Spinal cord (tissue), 10 donors: Measurements from ENCODE around the gene DBF4B. TPM values are rescaled to one million over a fixed set of nuclear protein-coding genes. Genes with fewer than 3 reads are reported as not detected.
A peak's percentile ranks its signal among the peaks of the same experiment; 100 is the strongest.
"Not testable (repeated sequence)": the region's sequence is repeated elsewhere in the genome, so short reads cannot be mapped to it uniquely, and the experiment has no call there.

Experiments used
- DNase-seq, 6 donors: peaks; one replicate each; pipeline versions ENCODE4 v3.0.0 to v3.0.0-alpha.2; 2013 to 2015; ENCODE audit warnings: low spot score in 6 of 6, low read depth in 4 of 6
- H3K27ac ChIP-seq: one replicate; pipeline ENCODE4 v1.5.1; 2013; ENCODE audit warnings: low read depth, low read length, control low read depth
- H3K27me3 ChIP-seq: one replicate; pipeline ENCODE4 v1.6.1; 2013; ENCODE audit warnings: low read length; ENCODE audit not compliant: control insufficient read depth, insufficient read depth
- H3K36me3 ChIP-seq: one replicate; pipeline ENCODE4 v1.6.1; 2013; ENCODE audit warnings: low read length; ENCODE audit not compliant: control insufficient read depth, insufficient read depth
- H3K4me1 ChIP-seq: one replicate; pipeline ENCODE4 v1.6.1; 2013; ENCODE audit warnings: low read length; ENCODE audit not compliant: control insufficient read depth, insufficient read depth
- H3K4me3 ChIP-seq: one replicate; pipeline ENCODE4 v1.5.1; 2013; ENCODE audit warnings: low read depth, low read length, control low read depth
- H3K9me3 ChIP-seq: one replicate; pipeline ENCODE4 v1.6.1; 2013; ENCODE audit warnings: low read length; ENCODE audit not compliant: control insufficient read depth, insufficient read depth
- WGBS: methylation state at CpG from one replicate; pipeline ENCODE4 v1.1.5; 2013; ENCODE audit warnings: missing lambda C conversion rate; ENCODE audit not compliant: insufficient coverage; 5-methylcytosine and 5-hydroxymethylcytosine counted together
- long read RNA-seq, 4 donors: transcript quantifications; one replicate each; lab custom pipeline, GENCODE V29; 2026
- polyA plus RNA-seq, 2 donors: library from polyadenylated mRNA; unstranded; fragments of 120-200 nt; gene quantifications; one replicate each; pipeline ENCODE4 v1.2.1, GENCODE V29; 2013; ENCODE audit not compliant: insufficient read length in 2 of 2
- total RNA-seq, 2 donors: library from RNA; depleted of rRNA in 1 of 2; stranded (reverse); fragments of 120-200 nt in 1 of 2; fragments of >200 nt in 1 of 2; gene quantifications; one replicate each; pipeline versions ENCODE4 v1.2.3 to v1.2.4, GENCODE V29; 2013 to 2014
- donor health status: healthy.

DBF4B gene, protein sequence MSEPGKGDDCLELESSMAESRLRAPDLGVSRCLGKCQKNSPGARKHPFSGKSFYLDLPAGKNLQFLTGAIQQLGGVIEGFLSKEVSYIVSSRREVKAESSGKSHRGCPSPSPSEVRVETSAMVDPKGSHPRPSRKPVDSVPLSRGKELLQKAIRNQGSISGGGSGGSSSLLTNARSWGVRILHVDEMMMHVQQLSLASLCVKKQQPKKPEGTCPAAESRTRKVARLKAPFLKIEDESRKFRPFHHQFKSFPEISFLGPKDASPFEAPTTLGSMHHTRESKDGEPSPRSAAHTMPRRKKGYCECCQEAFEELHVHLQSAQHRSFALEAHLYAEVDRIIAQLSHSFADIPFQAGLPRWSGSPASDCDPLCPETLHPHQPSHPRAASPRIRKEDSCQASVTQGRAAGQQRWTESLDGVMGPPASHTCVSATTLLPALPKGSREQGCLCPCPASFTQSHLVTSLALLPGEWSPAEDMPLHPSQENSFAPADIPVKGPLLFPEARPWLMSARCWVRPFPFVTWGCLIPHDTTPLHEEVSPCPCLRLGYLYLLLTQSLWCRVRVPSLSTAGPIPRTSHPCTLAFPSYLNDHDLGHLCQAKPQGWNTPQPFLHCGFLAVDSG
- total RNA-seq: 1 to 10 TPM; 5.4 to 9.4 TPM
- polyA plus RNA-seq: 10 to 100 TPM; 15.5 to 25.6 TPM
- long read RNA-seq, donor 1, partial matches to known transcripts: 0 of 1 reads
- long read RNA-seq, donor 1, other reads (novel, unspliced or antisense): 0 of 1 reads
- long read RNA-seq, donor 2, partial matches to known transcripts: 0 of 1 reads
- long read RNA-seq, donor 2, other reads (novel, unspliced or antisense): 0 of 1 reads
- long read RNA-seq, donor 3, partial matches to known transcripts: 0 of 1 reads
- long read RNA-seq, donor 3, other reads (novel, unspliced or antisense): 0 of 1 reads
- long read RNA-seq, donor 4, partial matches to known transcripts: 6 of 6 reads
- long read RNA-seq, donor 4, other reads (novel, unspliced or antisense): 0 of 6 reads

DNA sequence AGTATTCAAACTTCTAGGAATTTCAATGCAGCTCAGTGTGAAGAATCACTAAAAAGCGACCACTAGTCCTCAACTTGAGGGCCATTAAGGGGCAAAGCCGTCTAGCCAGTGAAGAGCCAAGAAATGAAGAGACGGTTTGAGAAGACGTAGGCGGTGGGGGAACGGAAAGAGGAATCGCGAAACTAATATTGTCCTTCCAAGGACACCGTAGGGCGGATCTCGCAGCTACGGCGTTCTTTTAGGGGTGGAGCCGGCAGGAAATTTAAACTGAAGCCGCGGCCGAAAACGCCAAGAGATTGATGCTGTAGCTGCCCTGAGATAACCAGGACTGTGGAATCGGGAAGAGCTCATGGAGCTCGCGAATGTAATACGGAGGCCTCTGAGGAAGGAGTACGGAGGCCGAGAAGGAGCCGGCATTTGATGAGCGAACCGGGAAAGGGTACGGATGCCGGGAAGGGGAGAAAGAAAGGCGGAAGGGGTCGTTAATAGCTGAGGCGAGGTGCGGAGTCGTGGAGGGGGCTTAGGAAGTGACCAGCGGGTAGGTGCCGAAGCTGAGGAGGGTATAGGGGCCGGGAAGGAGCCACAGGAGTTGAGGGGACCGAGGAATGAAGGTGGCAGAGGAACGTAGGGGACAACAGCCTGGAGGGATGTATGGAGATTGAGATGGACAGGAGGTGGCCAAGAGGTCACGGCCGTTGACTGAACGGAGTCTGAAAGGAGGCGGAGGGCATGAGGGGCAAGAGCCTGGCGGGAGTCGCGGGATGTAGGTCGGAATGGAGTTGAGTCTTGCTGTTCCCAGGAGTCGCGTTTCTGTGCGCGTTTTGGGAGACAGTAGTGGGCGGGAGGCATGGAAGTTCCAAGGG lies at the start of gene DBF4B:
TSS of gene DBF4B (plus strand) at position 265 of the 863 bp plus-strand sequence. CDS start at position 421, 156 bp downstream.
- Histone ChIP-seq H3K4me1 (peaks cover 12% of the 10 kb centered on the region), H3K4me3 (peak within 1 kb of the TSS; percentile 87), H3K36me3 (no peaks in the 10 kb centered on the region), H3K27me3 (no peaks in the 10 kb centered on the region), H3K27ac (peak within 1 kb of the TSS; percentile 84), H3K9me3 (no peaks in the 10 kb centered on the region)
- peak; percentile 89 to 98 (median 92) for DNase-seq
- WGBS: under 1% methylated on average over 52 of the region's 52 CpGs

DNA sequence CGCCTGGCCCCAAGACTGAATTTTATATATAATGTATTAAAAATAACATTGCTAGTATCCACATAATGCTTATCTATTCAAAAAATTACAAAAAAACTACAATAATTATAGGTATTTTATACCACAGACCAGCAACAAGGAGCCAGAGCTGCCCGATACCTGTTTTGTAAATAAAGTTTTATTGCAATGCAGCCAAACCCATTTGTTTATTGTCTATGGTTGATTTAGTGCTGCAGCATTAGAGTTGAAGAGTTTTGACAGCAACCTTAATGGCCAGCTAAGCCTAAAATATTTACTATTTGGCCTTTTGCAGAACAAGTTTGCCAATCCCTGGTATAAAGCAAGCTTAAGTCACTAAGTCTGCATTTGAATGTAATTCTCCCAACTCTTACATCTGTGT lies 46.6 kb upstream of the DBF4B start:
- no peak overlapping the region for H3K4me3 ChIP-seq
- H3K27ac ChIP-seq: no peak overlapping the region
- DNase-seq: no peak
- H3K9me3 ChIP-seq: no peaks in the 10 kb centered on the region
- H3K27me3 ChIP-seq: peaks cover 10% of the 10 kb centered on the region
- H3K4me1 ChIP-seq: peaks cover 3% of the 10 kb centered on the region
- WGBS: no CpG with 5 or more reads among the region's 2 CpGs
- no peaks in the 10 kb centered on the region for H3K36me3 ChIP-seq

DNA sequence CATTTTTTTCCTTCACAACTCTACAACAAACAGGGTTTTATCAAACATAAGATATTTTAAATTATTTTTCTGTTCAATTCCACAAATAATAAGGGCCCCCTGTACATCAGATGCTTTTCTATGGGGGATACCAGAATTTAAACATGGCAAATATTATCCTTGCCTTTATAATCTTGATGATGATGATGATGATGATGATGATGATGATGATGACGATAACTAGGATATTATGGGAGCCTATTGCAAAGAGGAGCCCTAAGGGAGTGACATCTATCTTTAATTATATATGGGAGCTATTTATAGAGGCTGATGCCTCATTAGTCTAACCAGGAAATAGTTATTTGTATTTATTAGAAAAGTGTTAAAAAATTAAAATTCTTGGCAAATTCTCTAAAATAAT lies 45.4 kb upstream of the DBF4B start:
- Histone ChIP-seq H3K4me3 (no peak overlapping the region), H3K27me3 (no peaks in the 10 kb centered on the region), H3K36me3 (no peaks in the 10 kb centered on the region), H3K4me1 (no peaks in the 10 kb centered on the region), H3K27ac (no peak overlapping the region), H3K9me3 (no peaks in the 10 kb centered on the region)
- no CpG with 5 or more reads among the region's 1 CpG for WGBS
- no peak for DNase-seq

DNA sequence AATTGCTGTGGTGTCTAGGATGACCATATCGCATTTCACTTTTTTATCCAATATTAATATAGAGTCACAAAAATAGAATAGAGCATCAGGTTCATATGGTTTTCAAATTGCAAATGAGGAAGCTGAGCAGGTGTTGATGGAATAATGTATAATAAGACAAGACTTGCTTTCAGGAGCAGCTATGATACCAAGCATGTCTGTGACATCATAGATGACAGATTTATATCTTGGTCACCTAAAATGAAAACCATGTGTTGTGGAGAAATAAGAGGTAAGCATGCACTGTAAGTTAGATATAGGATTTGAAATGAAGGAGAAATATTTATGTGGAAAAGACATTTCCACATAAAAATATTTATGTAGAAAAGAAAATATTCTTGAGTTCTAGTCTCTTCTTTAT lies 43.6 kb upstream of the DBF4B start:
- Histone ChIP-seq H3K4me3 (no peak overlapping the region), H3K27ac (no peak overlapping the region), H3K27me3 (no peaks in the 10 kb centered on the region), H3K9me3 (no peaks in the 10 kb centered on the region), H3K36me3 (no peaks in the 10 kb centered on the region), H3K4me1 (no peaks in the 10 kb centered on the region)
- DNase-seq: no peak
- WGBS: no CpG with 5 or more reads among the region's 1 CpG

DNA sequence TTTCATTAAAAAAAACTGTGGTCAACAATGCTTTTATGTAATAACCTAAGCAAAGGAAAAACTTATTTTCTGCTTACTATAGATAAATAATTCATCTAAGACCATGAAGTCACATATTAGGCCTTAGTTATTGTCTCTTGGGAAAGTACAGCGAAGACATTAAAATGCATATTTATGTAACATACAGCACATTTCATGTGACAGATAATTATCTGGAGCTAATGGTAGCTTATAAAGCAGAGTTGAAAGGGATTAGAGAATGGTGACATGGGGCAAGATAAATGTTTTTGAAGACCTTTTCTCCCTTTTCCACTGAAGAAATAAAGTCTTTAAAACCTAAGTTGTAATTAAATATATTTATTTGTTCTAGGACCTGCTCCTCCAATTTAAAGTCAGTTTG lies 42.5 kb upstream of the DBF4B start:
- Histone ChIP-seq H3K4me1 (no peaks in the 10 kb centered on the region), H3K27me3 (no peaks in the 10 kb centered on the region), H3K27ac (no peak overlapping the region), H3K36me3 (no peaks in the 10 kb centered on the region), H3K9me3 (no peaks in the 10 kb centered on the region), H3K4me3 (no peak overlapping the region)
- DNase-seq: no peak
- no CpG with 5 or more reads among the region's 1 CpG for WGBS

DNA sequence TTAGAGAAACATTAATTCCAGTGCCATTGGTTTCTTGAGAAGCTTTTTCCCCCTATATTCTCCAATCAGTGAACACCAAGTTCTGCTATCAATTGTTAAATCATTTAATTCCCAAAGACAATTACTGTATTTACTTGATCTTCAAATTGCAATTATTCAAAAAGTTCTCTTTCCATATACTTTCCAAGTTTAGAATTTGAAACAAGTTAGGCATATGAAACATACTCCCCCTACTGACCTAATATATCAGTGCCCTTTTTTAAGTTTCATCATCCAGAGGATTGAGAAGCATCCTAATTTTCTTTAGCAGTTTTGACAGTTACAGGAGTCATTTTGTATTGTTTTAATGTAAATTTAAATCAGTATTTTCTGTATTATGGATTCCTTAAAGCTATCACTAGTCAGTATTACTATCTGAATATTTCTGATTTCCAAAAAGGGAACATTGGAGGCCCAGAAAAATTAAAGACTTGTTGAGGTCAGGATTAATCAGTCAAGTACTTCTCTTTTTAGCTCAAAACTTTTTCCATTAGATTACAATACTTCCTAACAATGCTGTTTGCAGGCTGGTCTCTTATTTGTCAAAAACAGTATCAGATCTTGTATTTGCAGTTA lies 35.9 kb upstream of the DBF4B start:
- H3K9me3 ChIP-seq: no peaks in the 10 kb centered on the region
- no peak overlapping the region for H3K27ac ChIP-seq
- H3K27me3 ChIP-seq: no peaks in the 10 kb centered on the region
- no peaks in the 10 kb centered on the region for H3K36me3 ChIP-seq
- no peak overlapping the region for H3K4me3 ChIP-seq
- DNase-seq: peak in 3 of 6 donors; percentile 1 to 23 (median 17)
- H3K4me1 ChIP-seq: no peaks in the 10 kb centered on the region

DNA sequence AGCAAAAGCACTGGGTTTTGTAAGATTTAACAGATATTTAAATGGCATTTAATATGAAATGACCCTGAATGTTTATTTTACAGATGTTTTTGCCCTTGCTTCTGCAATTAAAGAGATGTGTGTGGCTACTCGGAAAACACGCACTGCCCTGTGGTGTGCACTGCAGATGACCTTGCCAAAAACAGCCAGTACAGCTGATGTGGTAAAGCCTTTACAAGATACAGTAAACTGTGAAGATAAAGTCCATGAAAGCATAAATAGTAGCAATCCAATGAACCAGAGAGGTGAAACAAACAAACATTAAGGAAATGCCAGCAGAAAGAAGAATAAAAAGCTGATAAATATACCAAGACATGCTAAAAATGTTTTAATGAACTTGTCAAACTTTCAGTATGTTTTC lies 34.6 kb upstream of the DBF4B start:
- no peak for DNase-seq
- H3K27ac ChIP-seq: no peak overlapping the region
- H3K27me3 ChIP-seq: no peaks in the 10 kb centered on the region
- no peaks in the 10 kb centered on the region for H3K36me3 ChIP-seq
- 94% methylated on average over 2 of the region's 2 CpGs for WGBS
- H3K9me3 ChIP-seq: no peaks in the 10 kb centered on the region
- H3K4me1 ChIP-seq: no peaks in the 10 kb centered on the region
- H3K4me3 ChIP-seq: no peak overlapping the region

DNA sequence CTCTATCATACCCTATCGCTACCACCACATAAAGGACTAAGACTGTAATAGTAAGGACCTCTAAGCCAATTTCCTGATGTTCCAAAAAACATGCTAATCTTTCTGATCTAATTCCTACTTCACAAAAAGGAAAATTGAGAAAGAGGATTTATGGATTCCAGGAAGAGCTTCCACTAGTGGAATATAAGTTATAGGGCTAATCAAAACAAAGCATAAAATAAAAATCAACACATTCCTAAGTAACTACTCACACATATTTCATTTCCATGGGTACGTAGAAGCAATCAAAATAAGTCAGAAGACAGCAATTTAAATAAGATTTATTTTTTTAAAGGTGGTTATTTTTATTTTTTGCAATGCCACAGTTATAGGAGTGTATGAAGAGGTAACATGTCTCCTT lies 31.3 kb upstream of the DBF4B start:
- Histone ChIP-seq H3K4me3 (no peak overlapping the region), H3K9me3 (no peaks in the 10 kb centered on the region), H3K27me3 (no peaks in the 10 kb centered on the region), H3K36me3 (peaks cover 4% of the 10 kb centered on the region), H3K27ac (no peak overlapping the region), H3K4me1 (no peaks in the 10 kb centered on the region)
- no peak for DNase-seq
- WGBS: no CpG with 5 or more reads among the region's 2 CpGs

DNA sequence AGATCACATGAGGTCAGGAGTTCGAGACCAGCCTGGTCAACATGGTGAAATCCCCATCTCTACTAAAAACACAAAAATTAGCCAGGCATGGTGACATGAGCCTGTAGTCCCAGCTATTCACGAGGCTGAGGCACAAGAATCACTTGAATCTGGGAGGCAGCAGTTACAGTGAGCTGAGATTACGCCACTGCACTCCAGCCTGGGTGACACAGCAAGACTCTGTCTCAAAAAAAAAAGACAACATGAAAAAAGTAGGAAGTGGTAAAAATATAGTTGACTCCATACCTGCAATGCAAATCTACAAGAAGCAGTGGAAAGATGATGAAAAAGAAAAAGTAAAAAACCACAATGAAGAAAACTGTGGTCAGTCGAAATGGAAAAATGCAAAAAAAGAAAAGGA lies 25.2 kb upstream of the DBF4B start:
- not testable (repeated sequence) for DNase-seq, H3K27me3 ChIP-seq, H3K9me3 ChIP-seq, H3K4me3 ChIP-seq, H3K4me1 ChIP-seq, H3K27ac ChIP-seq
- peaks cover 24% of the 10 kb centered on the region for H3K36me3 ChIP-seq
- 97% methylated on average over 3 of the region's 4 CpGs for WGBS
